G401.6 (cell line): ENCODE measurements around the gene RASAL2.
A peak's percentile ranks its signal among the peaks of the same experiment; 100 is the strongest.
"Not testable (repeated sequence)": the region's sequence is repeated elsewhere in the genome, so short reads cannot be mapped to it uniquely, and the experiment has no call there.

ENCODE experiments used
- FAIRE-seq: peaks from 2 replicates; lab custom pipeline; 2012; peaks lifted over from hg19 to GRCh38; lab: Jason Lieb, UNC

The RASAL2 gene

GRCh38 chr1:178238722-178239510 is 145.0 kb downstream of the RASAL2 start:
- FAIRE-seq = no peak

DNA sequence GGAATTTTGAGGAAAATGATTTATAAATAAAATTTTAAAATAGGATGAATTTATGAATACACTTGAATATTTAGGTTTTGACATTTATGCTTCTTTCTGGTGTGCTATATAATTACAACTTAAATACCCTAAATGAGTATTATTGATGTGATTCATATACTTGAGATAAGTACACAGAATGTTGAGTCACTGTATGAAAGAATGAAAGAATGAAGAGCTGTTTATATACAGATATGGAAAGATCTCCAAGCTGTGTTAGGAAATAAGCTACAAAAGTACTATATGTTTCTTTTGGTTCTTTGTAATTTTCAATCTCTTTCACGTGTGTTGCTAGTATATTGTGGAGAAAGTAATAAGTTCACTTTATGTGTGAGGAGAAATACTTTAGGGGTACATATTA is 147.2 kb downstream of the RASAL2 start:
- no peak for FAIRE-seq

- no peak for FAIRE-seq
These were observed 147.9 kb downstream of the RASAL2 start for GRCh38 chr1:178241837-178242236.

DNA sequence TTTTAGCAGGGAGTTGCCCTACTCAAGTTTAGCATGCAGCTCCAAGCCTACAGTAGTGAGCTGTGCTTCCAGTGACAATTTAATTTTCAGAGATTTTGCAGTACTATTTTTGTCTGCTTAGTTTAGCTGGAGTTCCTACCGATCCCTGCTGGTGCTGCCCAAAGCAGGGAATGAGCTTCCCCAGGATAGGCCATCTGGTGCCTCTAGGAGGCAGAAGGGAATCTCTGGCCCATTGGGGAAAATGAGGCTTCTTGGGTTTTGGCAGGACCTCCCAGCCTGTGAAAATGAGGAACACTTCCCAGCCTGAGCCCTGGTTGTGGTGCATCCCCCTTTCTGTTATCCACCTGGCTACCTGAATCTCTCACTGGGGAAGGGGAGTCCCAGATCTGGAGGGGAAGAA is 149.2 kb downstream of the RASAL2 start:
- no peak for FAIRE-seq

- FAIRE-seq = no peak
These were observed 150.0 kb downstream of the RASAL2 start for GRCh38 chr1:178243890-178244289.

DNA sequence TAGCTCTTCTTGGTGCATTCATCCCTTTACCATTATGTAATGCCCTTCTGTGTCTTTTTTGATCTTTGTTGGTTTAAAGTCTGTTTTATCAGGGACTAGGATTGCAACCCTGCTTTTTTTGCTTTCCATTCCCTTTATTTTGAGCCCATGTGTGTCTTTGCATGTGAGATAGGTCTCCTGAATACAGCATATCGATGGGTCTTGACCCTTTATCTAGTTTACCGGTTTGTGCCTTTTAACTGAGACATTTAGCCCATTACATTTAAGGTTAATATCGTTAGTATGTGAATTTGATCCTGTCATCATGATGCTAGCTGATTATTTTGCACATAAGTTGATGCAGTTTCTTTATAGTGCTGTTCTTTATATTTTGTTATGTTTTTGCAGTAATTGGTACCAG is 154.4 kb downstream of the RASAL2 start:
- not testable (repeated sequence) for FAIRE-seq

GRCh38 chr1:178253581-178253980 is 159.7 kb downstream of the RASAL2 start:
- FAIRE-seq = not testable (repeated sequence)

GRCh38 chr1:178254433-178254832 is 160.5 kb downstream of the RASAL2 start:
- FAIRE-seq = no peak

- no peak for FAIRE-seq
These were observed 164.6 kb downstream of the RASAL2 start for GRCh38 chr1:178258536-178258935.

- FAIRE-seq = no peak
These were observed 168.2 kb downstream of the RASAL2 start for GRCh38 chr1:178262120-178262500.

GRCh38 chr1:178263341-178263740 is 169.4 kb downstream of the RASAL2 start:
- FAIRE-seq = no peak

DNA sequence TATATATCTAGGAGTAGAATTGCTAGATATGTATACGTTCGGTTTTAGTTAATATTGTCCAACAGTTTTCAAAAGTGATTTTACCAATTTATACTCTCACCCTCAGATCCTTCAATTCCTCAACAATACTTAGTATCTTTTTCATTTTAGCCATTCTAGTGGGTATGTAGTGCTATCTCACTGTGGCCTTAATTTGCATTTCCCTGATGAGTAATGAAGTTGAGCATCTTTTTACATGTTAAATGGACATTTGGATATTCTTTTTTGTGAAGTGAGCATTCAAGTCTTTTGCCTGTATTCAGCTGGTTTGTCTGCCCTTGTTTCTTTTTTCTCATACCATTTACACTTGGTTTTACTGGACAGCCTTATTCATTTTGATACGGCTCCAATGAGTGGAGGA is 172.2 kb downstream of the RASAL2 start:
- FAIRE-seq = no peak

GRCh38 chr1:178266619-178267066 is 172.7 kb downstream of the RASAL2 start:
- FAIRE-seq = no peak

DNA sequence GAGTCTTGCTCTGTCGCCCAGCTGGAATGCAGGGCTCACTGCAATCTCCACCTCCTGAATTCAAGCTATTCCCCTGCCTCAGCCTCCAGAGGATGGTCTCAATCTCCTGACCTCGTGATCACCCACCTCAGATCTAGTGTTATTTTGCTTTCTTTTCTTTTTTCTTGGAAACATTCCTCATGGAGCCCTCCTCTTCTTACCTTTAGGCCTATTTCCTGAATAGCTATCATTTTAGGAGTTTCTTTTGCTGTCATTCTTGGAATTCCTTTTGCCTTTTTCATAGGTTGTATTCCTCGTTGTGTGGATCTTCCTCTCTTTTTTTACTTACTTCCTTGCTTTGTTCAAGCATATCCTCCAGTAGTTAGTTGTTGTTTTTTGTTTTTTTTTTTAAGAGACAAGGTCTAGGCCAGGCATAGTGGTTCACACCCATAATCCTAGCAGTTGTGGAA is 173.8 kb downstream of the RASAL2 start:
- FAIRE-seq = no peak

DNA sequence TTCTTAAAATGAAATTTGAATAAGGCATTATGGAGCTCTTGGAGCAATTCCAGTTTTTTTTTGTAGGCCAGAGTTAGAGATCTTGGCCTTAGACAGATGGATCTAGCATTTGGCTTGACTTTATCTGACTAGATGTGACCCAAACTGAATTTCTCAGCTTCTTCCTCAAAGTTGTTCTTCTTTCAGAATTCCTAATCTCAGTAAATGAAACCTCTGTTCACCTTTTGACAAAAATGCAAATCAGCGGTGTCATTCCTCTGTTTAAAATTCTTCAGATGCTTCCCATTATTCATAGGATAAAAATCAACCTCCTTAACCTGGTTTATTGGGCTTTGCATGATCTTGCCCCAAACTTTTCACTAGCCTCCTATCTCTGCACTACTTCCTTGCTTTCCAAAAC is 177.6 kb downstream of the RASAL2 start:
- no peak for FAIRE-seq

GRCh38 chr1:178273707-178274410 is 180.0 kb downstream of the RASAL2 start:
- FAIRE-seq = no peak

DNA sequence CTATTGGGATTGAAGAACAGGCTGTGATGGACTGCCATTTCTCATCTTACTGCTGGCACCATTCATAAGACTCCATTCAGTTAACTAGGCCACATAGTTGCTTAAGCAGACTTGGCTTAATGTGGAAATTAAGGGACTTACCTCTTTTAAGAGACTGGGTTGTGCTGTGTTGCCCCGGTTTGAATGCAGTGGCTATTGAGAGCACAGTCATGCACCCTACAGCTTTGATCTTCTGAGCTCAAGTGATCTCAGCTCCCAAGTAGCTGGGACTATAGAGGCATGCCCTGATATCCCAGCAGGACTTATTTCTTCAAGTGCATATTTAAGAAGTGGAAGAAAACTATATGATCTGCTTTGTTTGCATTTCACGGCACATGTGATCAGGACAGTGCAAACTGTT is 181.1 kb downstream of the RASAL2 start:
- no peak for FAIRE-seq

DNA sequence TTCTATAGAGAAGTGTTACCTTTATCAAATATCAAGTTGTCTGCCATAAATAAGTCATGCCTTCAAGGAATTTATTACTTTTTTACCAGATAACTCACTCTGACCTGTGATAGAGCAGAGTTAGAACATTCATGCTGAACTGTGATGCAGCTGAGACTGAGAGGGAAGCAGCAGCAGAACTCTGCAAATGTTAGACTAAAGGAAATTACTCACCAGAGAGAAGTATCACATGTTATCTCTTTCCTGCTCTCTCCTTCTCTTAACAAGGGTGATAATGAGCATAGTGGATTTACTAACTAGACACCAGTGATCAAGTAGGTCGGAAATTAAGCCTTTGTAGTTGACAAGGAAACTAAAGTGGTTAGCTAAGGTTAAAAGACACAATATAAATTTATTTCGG is 181.6 kb downstream of the RASAL2 start:
- no peak for FAIRE-seq

DNA sequence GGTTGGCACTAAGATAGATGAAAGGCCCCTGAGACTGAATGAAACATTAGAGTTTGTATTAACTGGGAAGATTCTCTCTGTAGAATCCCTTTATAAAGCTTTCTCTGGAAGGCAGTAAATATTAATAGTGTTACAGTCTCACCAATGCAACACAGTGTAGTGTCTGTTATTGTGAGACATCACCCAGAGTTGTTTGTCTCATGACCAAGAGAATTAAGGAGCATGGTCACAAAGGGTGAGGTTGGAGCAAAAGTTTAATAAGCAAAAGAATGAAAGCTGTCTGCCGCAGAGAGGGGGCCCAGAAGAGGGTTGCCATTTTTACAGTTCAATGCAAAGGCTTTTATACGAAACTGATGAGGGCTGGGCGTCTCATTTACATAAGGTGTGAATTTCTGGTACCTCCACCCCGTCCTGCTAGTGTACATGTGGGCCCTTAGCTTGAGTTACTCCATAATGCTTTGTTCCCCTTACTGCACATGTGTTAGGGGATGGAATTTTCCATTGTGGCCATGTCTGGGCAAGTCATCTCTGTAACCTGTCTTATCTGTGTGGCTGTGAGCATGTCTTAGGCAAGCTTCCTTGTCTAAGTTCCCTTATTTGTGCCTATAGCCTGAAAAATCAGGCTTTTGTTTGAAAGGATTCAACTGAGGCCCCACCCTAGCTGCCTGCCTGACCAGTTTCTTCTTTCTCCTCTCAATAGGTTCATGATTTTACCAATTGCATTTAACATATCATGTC is 184.1 kb downstream of the RASAL2 start:
- no peak for FAIRE-seq

GRCh38 chr1:178278916-178279686 is 185.2 kb downstream of the RASAL2 start:
- no peak for FAIRE-seq

DNA sequence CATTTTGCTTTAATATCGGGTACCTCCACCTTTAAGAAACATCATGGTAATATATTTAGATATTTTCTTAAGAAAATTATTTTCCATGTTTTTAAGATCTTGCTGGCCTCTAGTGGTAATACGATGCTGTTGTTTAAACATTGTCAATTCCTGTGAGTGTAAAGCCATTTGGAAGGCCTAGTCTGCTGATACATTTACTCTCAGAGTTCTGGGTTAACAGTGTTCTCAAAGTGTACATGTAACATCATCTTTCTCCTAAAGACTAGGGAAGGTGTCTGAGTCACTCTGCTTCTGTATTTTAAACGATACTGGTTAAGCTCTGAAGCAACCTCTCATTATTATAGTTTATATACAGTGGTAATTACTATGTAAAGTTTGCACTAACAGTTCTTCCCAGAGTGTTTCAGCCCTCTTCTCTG is 189.1 kb downstream of the RASAL2 start:
- peak; percentile 13 for FAIRE-seq

GRCh38 chr1:178283409-178283808 is 189.5 kb downstream of the RASAL2 start:
- FAIRE-seq = no peak
